Activated B cell treated with CpG ODN at 0.5 μM for 24 hours (primary cell): Measurements from ENCODE around the gene ANKS1B. TPM values are rescaled to one million over a fixed set of nuclear protein-coding genes. Genes with fewer than 3 reads are reported as not detected.

ENCODE experiments used
- ATAC-seq: fragments of 200-7000 bp; cut with Tn5 transposase; one replicate; pipeline ENCODE4 v1.10.0; 2021; ENCODE audit warnings: low read depth, mild to moderate bottlenecking, moderate library complexity
- CTCF ChIA-PET: fragments of 350-600 bp; sonication (Branson Sonifier 250); formaldehyde crosslinking; loops from one replicate; lab custom pipeline; 2021; ENCODE audit warnings: antibody characterized with exemption; lab: Charles Lee
- POLR2A ChIA-PET: fragments of 350-600 bp; sonication (Branson Sonifier 250); formaldehyde crosslinking; loops from one replicate; lab custom pipeline; 2021; ENCODE audit warnings: antibody characterized with exemption; lab: Charles Lee
- DNase-seq: peaks from one replicate; pipeline ENCODE4 v3.0.0; 2022
- H3K27ac Mint-ChIP-seq: one replicate; pipeline ENCODE4 v1.8.0; 2020; ENCODE audit warnings: mixed read lengths
- H3K27me3 Mint-ChIP-seq: one replicate; pipeline ENCODE4 v1.8.0; 2021; ENCODE audit warnings: mixed read lengths
- H3K36me3 Mint-ChIP-seq: one replicate; pipeline ENCODE4 v1.8.0; 2021; ENCODE audit warnings: low read depth, mixed read lengths
- H3K4me1 Mint-ChIP-seq: one replicate; pipeline ENCODE4 v1.8.0; 2021; ENCODE audit warnings: mixed read lengths
- H3K4me3 Mint-ChIP-seq: one replicate; pipeline ENCODE4 v1.8.0; 2020; ENCODE audit warnings: mild to moderate bottlenecking, mixed read lengths
- H3K9me3 Mint-ChIP-seq: one replicate; pipeline ENCODE4 v1.8.0; 2020; ENCODE audit warnings: mixed read lengths
- intact Hi-C: fragments of 100-400 bp; cut with micrococcal nuclease; formaldehyde crosslinking; loops from one replicate; pipeline ENCODE4 v1.15.1; 2024
- total RNA-seq: library from RNA; stranded (reverse); gene quantifications from 2 replicates; pipeline ENCODE4 v1.2.3, GENCODE V29; 2022
- TF ChIP-seq, protein P1 (sequence below): fragments of 200-600 bp; IDR thresholded peaks from one replicate; pipeline ENCODE4 v1.8.0; 2022; ENCODE audit warnings: antibody characterized with exemption, mild to moderate bottlenecking

Gene ANKS1B
- total RNA-seq, 1 donor from 2014 or later: not detected

GRCh38 chr12:99142651-99143050 is 842.1 kb downstream of the ANKS1B start:
- intact Hi-C loops: no loop called here
- CTCF ChIA-PET: no interaction called here
- no peaks in the 10 kb centered on the region for H3K36me3 Mint-ChIP-seq
- TF ChIP-seq, protein P1, sequence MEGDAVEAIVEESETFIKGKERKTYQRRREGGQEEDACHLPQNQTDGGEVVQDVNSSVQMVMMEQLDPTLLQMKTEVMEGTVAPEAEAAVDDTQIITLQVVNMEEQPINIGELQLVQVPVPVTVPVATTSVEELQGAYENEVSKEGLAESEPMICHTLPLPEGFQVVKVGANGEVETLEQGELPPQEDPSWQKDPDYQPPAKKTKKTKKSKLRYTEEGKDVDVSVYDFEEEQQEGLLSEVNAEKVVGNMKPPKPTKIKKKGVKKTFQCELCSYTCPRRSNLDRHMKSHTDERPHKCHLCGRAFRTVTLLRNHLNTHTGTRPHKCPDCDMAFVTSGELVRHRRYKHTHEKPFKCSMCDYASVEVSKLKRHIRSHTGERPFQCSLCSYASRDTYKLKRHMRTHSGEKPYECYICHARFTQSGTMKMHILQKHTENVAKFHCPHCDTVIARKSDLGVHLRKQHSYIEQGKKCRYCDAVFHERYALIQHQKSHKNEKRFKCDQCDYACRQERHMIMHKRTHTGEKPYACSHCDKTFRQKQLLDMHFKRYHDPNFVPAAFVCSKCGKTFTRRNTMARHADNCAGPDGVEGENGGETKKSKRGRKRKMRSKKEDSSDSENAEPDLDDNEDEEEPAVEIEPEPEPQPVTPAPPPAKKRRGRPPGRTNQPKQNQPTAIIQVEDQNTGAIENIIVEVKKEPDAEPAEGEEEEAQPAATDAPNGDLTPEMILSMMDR: no peak
- H3K4me3 Mint-ChIP-seq: no peak overlapping the region
- POLR2A ChIA-PET: no interaction called here
- no peak overlapping the region for H3K27ac Mint-ChIP-seq
- no peak for DNase-seq
- ATAC-seq: no peak
- H3K27me3 Mint-ChIP-seq: no peaks in the 10 kb centered on the region
- peaks cover 6% of the 10 kb centered on the region for H3K9me3 Mint-ChIP-seq
- no peaks in the 10 kb centered on the region for H3K4me1 Mint-ChIP-seq

GRCh38 chr12:99140017-99140720 is 844.6 kb downstream of the ANKS1B start:
- CTCF ChIA-PET: no interaction called here

DNA sequence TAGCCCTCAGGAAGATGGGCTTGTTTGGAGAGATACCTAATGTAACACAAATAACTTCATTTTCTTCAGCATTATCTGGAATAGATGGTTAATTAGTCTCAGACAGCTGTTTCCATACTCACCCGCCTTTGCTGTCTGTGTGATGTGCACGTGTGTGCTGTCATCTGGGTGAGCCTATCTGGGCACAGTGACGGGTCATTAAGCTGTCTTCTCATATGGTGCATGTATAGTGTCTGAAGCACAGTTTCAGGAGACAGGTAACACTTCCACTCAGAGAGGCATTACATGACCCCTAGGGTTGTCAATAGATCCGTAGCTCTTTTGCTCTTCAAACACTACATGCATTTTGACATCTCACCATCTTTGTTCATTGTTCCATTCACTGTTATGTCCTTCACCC is 846.3 kb downstream of the ANKS1B start:
- no peak for DNase-seq
- Mint-ChIP-seq H3K4me1 (no peaks in the 10 kb centered on the region), H3K36me3 (no peaks in the 10 kb centered on the region), H3K9me3 (peaks cover 2% of the 10 kb centered on the region), H3K27ac (no peak overlapping the region), H3K27me3 (no peaks in the 10 kb centered on the region), H3K4me3 (no peak overlapping the region)
- no peak for ATAC-seq
- ChIA-PET CTCF (no interaction called here), POLR2A (no interaction called here)
- TF ChIP-seq, protein P1: no peak
- intact Hi-C loops: no loop called here

More at GRCh38 chr12:99140017-99140720, 844.6 kb downstream of the ANKS1B start:
- POLR2A ChIA-PET: no interaction called here
- Mint-ChIP-seq H3K4me1 (no peaks in the 10 kb centered on the region), H3K36me3 (no peaks in the 10 kb centered on the region), H3K4me3 (no peak overlapping the region), H3K27ac (no peak overlapping the region), H3K27me3 (no peaks in the 10 kb centered on the region), H3K9me3 (peaks cover 6% of the 10 kb centered on the region)
- intact Hi-C loops: no loop called here
- TF ChIP-seq, protein P1: no peak
- ATAC-seq: no peak
- DNase-seq: no peak

DNA sequence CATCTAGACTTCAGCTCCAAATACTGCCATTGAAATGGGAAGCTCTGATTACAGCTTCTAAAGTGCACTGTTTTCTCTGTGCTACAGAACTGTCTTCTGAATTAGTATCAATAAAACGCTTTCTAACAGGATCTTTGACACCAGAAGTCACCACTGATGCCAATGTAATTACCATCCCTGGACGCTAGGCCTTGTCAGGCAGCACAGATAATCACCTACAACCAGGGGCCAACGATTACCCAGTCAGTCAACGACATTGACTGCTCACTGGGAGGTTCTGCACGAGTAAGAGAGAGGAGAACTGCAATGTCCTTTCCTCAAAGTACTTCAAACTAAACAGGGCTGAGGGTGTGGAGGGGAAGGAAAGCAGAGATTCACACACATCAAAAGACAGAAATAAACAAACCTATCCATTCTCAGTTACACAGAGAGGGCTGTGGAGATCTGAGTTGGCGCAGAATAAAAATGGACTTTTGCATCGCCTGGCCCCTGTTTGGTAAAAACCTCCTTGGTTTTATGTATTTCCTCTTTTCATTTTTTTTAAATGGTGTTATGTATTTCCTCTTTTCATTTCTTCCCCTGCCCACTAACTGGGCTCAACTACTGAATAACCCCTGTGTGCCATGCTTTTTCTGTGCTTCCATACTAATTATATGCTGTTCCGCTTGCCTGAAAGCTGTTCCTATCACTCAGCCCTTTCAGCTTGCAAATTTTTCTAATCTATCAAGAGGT is 847.4 kb downstream of the ANKS1B start:
- DNase-seq (no peak), ATAC-seq (no peak)
- Mint-ChIP-seq H3K27ac (no peak overlapping the region), H3K9me3 (peaks cover 2% of the 10 kb centered on the region), H3K4me1 (no peaks in the 10 kb centered on the region), H3K27me3 (no peaks in the 10 kb centered on the region), H3K36me3 (no peaks in the 10 kb centered on the region), H3K4me3 (no peak overlapping the region)
- CTCF ChIA-PET: no interaction called here
- POLR2A ChIA-PET: no interaction called here
- TF ChIP-seq, protein P1: no peak
- intact Hi-C loops: no loop called here

- Mint-ChIP-seq H3K27ac (no peak overlapping the region), H3K27me3 (no peaks in the 10 kb centered on the region), H3K4me1 (no peaks in the 10 kb centered on the region), H3K36me3 (no peaks in the 10 kb centered on the region), H3K4me3 (no peak overlapping the region), H3K9me3 (peaks cover 1% of the 10 kb centered on the region)
- POLR2A ChIA-PET: no interaction called here
- DNase-seq (no peak), ATAC-seq (no peak)
- CTCF ChIA-PET: no interaction called here
- intact Hi-C loops: no loop called here
- TF ChIP-seq, protein P1: no peak
Observed at GRCh38 chr12:99136516-99136915, 848.2 kb downstream of the ANKS1B start.
